WTC11 (cell line): ENCODE results near the gene TSPAN31. TPM values are rescaled to one million over a fixed set of nuclear protein-coding genes. Genes with fewer than 3 reads are reported as not detected.

Experiments
- ATAC-seq: fragments of 200-7000 bp; cut with Tn5 transposase; 2 replicates; pipeline ENCODE4 v1.10.0; 2021; ENCODE audit warnings: mild to moderate bottlenecking, moderate library complexity
- CTCF ChIA-PET: fragments of 300-600 bp; sonication (Branson Sonifier 250); formaldehyde crosslinking; loops from one replicate; lab custom pipeline; 2021; ENCODE audit warnings: antibody characterized with exemption; lab: Charles Lee
- POLR2A ChIA-PET: fragments of 350-600 bp; sonication (Branson Sonifier 250); formaldehyde crosslinking; loops from one replicate; lab custom pipeline; 2021; ENCODE audit warnings: antibody characterized with exemption; lab: Charles Lee
- DNase-seq: peaks from one replicate; pipeline ENCODE4 v3.0.0; 2021; ENCODE audit warnings: low spot score
- H3K27ac Mint-ChIP-seq: 2 replicates; pipeline ENCODE4 v1.8.0; 2021; ENCODE audit warnings: mixed read lengths
- H3K27me3 Mint-ChIP-seq: 2 replicates; pipeline ENCODE4 v1.8.0; 2021; ENCODE audit warnings: low read depth, mild to moderate bottlenecking, moderate library complexity, mixed read lengths
- H3K36me3 Mint-ChIP-seq: 2 replicates; pipeline ENCODE4 v1.8.0; 2021; ENCODE audit warnings: mixed read lengths
- H3K4me1 Mint-ChIP-seq: 2 replicates; pipeline ENCODE4 v1.8.0; 2022; ENCODE audit warnings: mixed read lengths
- H3K4me3 Mint-ChIP-seq: 2 replicates; pipeline ENCODE4 v1.8.0; 2021; ENCODE audit warnings: mild to moderate bottlenecking, moderate library complexity, mixed read lengths
- H3K9me3 Mint-ChIP-seq: 2 replicates; pipeline ENCODE4 v1.8.0; 2021; ENCODE audit warnings: mixed read lengths
- ATF1 ChIP-seq: sonication (generic); formaldehyde crosslinking; IDR thresholded peaks from 2 replicates; pipeline ENCODE4 v1.8.1; 2023; ENCODE audit warnings: mild to moderate bottlenecking, moderate library complexity, missing genetic modification reagents
- CBFB ChIP-seq: sonication (generic); formaldehyde crosslinking; IDR thresholded peaks from 2 replicates; pipeline ENCODE4 v1.8.1; 2022; ENCODE audit warnings: mild to moderate bottlenecking, low read depth, missing genetic modification reagents
- FOXP1 ChIP-seq: sonication (generic); formaldehyde crosslinking; IDR thresholded peaks from 2 replicates; pipeline ENCODE4 v1.8.0; 2022; ENCODE audit warnings: missing genetic modification reagents, mild to moderate bottlenecking, moderate library complexity, borderline replicate concordance
- JUN ChIP-seq: sonication (generic); formaldehyde crosslinking; IDR thresholded peaks from 2 replicates; pipeline ENCODE4 v1.8.0; 2023; ENCODE audit warnings: mild to moderate bottlenecking, missing genetic modification reagents
- KAT7 ChIP-seq: sonication (generic); formaldehyde crosslinking; IDR thresholded peaks from 2 replicates; pipeline ENCODE4 v1.8.1; 2023; ENCODE audit warnings: missing genetic modification reagents, mild to moderate bottlenecking, borderline replicate concordance
- MLX ChIP-seq: sonication (generic); formaldehyde crosslinking; IDR thresholded peaks from 2 replicates; pipeline ENCODE4 v1.8.1; 2023; ENCODE audit warnings: mild to moderate bottlenecking, missing genetic modification reagents, moderate library complexity
- NR1H2 ChIP-seq: sonication (generic); formaldehyde crosslinking; IDR thresholded peaks from 2 replicates; pipeline ENCODE4 v1.9.0; 2021; ENCODE audit warnings: mild to moderate bottlenecking, moderate library complexity, missing genetic modification reagents
- PRRX2 ChIP-seq: fragments of 250-450 bp; sonication (Bioruptor Pico); IDR thresholded peaks from 2 replicates; pipeline ENCODE4 v1.8.0; 2021; ENCODE audit warnings: mild to moderate bottlenecking
- SOX15 ChIP-seq: fragments of 250-450 bp; sonication (Bioruptor Pico); IDR thresholded peaks from 2 replicates; pipeline ENCODE4 v1.9.0; 2021; ENCODE audit warnings: mild to moderate bottlenecking
- SP1 ChIP-seq: sonication (generic); formaldehyde crosslinking; conservative IDR thresholded peaks from 2 replicates; pipeline ENCODE4 v1.8.1; 2022; ENCODE audit warnings: missing genetic modification reagents
- TP53 ChIP-seq: sonication (generic); formaldehyde crosslinking; IDR thresholded peaks from 2 replicates; pipeline ENCODE4 v1.8.1; 2023; ENCODE audit warnings: mild to moderate bottlenecking, missing genetic modification reagents
- ZBTB21 ChIP-seq: sonication (generic); formaldehyde crosslinking; IDR thresholded peaks from 2 replicates; pipeline ENCODE4 v1.8.1; 2023; ENCODE audit warnings: mild to moderate bottlenecking, missing genetic modification reagents, borderline replicate concordance
- ZNF121 ChIP-seq: sonication (generic); formaldehyde crosslinking; IDR thresholded peaks from 2 replicates; pipeline ENCODE4 v1.8.0; 2023; ENCODE audit warnings: missing genetic modification reagents
- ZNF138 ChIP-seq: sonication (generic); formaldehyde crosslinking; conservative IDR thresholded peaks from 2 replicates; pipeline ENCODE4 v1.8.1; 2022; ENCODE audit warnings: mild to moderate bottlenecking, moderate library complexity, missing genetic modification reagents
- ZNF232 ChIP-seq: sonication (generic); formaldehyde crosslinking; IDR thresholded peaks from 2 replicates; pipeline ENCODE4 v1.8.0; 2022; ENCODE audit warnings: mild to moderate bottlenecking, missing genetic modification reagents
- ZNF396 ChIP-seq: fragments of 250-450 bp; sonication (Bioruptor Pico); IDR thresholded peaks from 2 replicates; pipeline ENCODE4 v1.8.0; 2021; ENCODE audit warnings: mild to moderate bottlenecking, moderate library complexity, borderline replicate concordance
- ZNF416 ChIP-seq: fragments of 250-450 bp; sonication (Bioruptor Pico); IDR thresholded peaks from 2 replicates; pipeline ENCODE4 v1.9.0; 2021; ENCODE audit warnings: mild to moderate bottlenecking, inconsistent platforms
- ZNF423 ChIP-seq: fragments of 250-450 bp; sonication (Bioruptor Pico); IDR thresholded peaks from 2 replicates; pipeline ENCODE4 v2.1.2; 2022; ENCODE audit warnings: mild to moderate bottlenecking, moderate library complexity
- ZNF671 ChIP-seq: fragments of 250-450 bp; sonication (Bioruptor Pico); IDR thresholded peaks from 2 replicates; pipeline ENCODE4 v1.8.0; 2021; ENCODE audit warnings: mild to moderate bottlenecking
- total RNA-seq: library from RNA; stranded (reverse); gene quantifications from 3 replicates; pipeline ENCODE4 v1.2.3, GENCODE V29; 2021
- TF ChIP-seq, protein P1 (sequence below): sonication (generic); formaldehyde crosslinking; IDR thresholded peaks from 2 replicates; pipeline ENCODE4 v1.8.1; 2023; ENCODE audit warnings: mild to moderate bottlenecking, missing genetic modification reagents, borderline replicate concordance
- TF ChIP-seq, protein P2 (sequence below): fragments of 250-450 bp; sonication (Bioruptor Pico); IDR thresholded peaks from 2 replicates; pipeline ENCODE4 v1.8.0; 2021; ENCODE audit warnings: mild to moderate bottlenecking
- TF ChIP-seq, protein P3 (sequence below): sonication (generic); formaldehyde crosslinking; IDR thresholded peaks from 2 replicates; pipeline ENCODE4 v1.8.0; 2022; ENCODE audit warnings: mild to moderate bottlenecking, missing genetic modification reagents
- TF ChIP-seq, protein P4 (sequence below): fragments of 250-450 bp; sonication (Bioruptor Pico); IDR thresholded peaks from 2 replicates; pipeline ENCODE4 v2.1.2; 2022; ENCODE audit warnings: mild to moderate bottlenecking, moderate library complexity

TSPAN31 gene
- total RNA-seq, 1 experiment from 2014 or later, result 9.9 TPM

DNA sequence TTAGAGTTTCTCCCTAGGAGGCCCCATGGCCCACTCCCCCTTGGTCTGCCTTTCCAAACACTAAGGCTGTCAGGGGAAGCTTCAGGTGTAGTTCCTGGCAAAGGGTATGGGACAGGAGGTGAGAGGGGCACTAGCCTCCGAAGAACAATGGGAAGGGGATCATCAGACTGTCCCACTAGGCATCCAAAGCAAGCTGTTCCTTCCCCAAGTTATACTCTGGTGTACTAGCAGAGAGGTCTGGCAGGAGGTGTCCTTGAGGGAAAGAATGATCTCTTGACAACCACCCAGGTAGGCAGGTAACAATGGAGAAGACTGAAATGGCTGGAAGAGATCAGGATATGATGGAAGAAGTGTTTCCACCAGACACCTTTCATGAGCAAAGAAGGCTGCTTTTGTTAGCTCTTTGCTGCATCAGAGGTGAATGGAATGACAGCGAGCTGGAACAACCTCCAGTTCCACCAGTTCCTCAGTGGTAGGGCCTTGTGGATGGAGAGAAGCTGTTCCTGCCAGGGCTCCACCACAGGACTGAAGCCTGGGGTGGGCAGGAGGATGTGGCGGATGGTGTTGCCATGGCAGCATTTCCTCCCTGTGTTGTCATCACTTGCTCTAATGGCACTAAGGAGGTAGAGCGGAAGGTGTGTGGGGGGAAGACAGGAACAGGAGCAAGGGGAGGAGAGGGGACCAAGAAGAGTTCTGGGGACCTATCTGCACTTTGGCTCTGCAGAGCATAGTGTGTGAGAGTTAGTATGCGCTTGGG is 4.0 kb upstream of the TSPAN31 start (continued):
- TF ChIP-seq, protein P1, sequence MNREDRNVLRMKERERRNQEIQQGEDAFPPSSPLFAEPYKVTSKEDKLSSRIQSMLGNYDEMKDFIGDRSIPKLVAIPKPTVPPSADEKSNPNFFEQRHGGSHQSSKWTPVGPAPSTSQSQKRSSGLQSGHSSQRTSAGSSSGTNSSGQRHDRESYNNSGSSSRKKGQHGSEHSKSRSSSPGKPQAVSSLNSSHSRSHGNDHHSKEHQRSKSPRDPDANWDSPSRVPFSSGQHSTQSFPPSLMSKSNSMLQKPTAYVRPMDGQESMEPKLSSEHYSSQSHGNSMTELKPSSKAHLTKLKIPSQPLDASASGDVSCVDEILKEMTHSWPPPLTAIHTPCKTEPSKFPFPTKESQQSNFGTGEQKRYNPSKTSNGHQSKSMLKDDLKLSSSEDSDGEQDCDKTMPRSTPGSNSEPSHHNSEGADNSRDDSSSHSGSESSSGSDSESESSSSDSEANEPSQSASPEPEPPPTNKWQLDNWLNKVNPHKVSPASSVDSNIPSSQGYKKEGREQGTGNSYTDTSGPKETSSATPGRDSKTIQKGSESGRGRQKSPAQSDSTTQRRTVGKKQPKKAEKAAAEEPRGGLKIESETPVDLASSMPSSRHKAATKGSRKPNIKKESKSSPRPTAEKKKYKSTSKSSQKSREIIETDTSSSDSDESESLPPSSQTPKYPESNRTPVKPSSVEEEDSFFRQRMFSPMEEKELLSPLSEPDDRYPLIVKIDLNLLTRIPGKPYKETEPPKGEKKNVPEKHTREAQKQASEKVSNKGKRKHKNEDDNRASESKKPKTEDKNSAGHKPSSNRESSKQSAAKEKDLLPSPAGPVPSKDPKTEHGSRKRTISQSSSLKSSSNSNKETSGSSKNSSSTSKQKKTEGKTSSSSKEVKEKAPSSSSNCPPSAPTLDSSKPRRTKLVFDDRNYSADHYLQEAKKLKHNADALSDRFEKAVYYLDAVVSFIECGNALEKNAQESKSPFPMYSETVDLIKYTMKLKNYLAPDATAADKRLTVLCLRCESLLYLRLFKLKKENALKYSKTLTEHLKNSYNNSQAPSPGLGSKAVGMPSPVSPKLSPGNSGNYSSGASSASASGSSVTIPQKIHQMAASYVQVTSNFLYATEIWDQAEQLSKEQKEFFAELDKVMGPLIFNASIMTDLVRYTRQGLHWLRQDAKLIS (CRISPR knock-in tag), result no peak
- no peak for TF ChIP-seq ZNF423
- TF ChIP-seq, protein P2, sequence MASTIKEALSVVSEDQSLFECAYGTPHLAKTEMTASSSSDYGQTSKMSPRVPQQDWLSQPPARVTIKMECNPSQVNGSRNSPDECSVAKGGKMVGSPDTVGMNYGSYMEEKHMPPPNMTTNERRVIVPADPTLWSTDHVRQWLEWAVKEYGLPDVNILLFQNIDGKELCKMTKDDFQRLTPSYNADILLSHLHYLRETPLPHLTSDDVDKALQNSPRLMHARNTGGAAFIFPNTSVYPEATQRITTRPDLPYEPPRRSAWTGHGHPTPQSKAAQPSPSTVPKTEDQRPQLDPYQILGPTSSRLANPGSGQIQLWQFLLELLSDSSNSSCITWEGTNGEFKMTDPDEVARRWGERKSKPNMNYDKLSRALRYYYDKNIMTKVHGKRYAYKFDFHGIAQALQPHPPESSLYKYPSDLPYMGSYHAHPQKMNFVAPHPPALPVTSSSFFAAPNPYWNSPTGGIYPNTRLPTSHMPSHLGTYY (CRISPR knock-in tag), result no peak
- TF ChIP-seq ZNF232 (CRISPR knock-in tag), result no peak
- no peak for TF ChIP-seq ATF1 (CRISPR knock-in tag)
- TF ChIP-seq ZNF671, result no peak

DNA sequence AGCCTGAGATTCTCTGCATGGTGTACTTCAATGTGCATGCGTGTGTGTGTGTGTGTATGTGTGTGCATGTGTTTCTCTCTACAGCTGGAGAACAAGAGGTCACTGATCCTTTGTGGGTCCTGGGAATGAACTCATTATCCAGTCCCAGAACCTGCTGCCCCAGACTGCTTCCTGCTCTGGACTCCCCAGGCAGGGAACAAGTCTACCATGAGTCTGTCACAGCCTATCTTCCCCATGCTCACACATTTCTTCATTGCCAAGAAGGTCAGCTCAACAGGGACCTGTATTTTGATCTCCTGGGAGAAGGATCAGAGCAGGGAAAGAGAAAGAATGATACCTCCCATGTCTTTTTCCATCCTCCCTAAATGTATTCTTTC is 3.4 kb upstream of the TSPAN31 start:
- CTCF ChIA-PET, result interaction anchor here (0.8 to 4.7 kb wide), 7 partner anchors 9 to 158 kb away, joined by 3 to 31 read pairs (median 5); partner anchors contain the start of gene B4GALNT1
- no peak for ATAC-seq
- POLR2A ChIA-PET, result interaction anchor here (1.0 kb wide), 1 partner anchor 11 kb away, joined by 4 read pairs; the partner anchor contains the start of gene CDK4
- TF ChIP-seq ZNF396, result no peak
- TF ChIP-seq ZNF138 (CRISPR knock-in tag), result no peak
- TF ChIP-seq, protein P1 (CRISPR knock-in tag), result no peak
- TF ChIP-seq ZBTB21 (CRISPR knock-in tag), result no peak
- TF ChIP-seq, protein P3, sequence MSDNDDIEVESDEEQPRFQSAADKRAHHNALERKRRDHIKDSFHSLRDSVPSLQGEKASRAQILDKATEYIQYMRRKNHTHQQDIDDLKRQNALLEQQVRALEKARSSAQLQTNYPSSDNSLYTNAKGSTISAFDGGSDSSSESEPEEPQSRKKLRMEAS (CRISPR knock-in tag), result no peak
- TF ChIP-seq FOXP1 (CRISPR knock-in tag), result no peak
- TF ChIP-seq NR1H2 (CRISPR knock-in tag), result no peak
- TF ChIP-seq MLX, result no peak
- no peak for TF ChIP-seq ATF1 (CRISPR knock-in tag)
- no peak for TF ChIP-seq ZNF416 (CRISPR knock-in tag)
- TF ChIP-seq JUN (CRISPR knock-in tag), result no peak
- TF ChIP-seq ZNF121 (CRISPR knock-in tag), result no peak
- no peak for TF ChIP-seq SOX15 (CRISPR knock-in tag)
- TF ChIP-seq KAT7 (CRISPR knock-in tag), result no peak
- TF ChIP-seq TP53 (CRISPR knock-in tag), result no peak
- no peak for TF ChIP-seq CBFB
- TF ChIP-seq SP1 (CRISPR knock-in tag), result no peak
- TF ChIP-seq, protein P4, sequence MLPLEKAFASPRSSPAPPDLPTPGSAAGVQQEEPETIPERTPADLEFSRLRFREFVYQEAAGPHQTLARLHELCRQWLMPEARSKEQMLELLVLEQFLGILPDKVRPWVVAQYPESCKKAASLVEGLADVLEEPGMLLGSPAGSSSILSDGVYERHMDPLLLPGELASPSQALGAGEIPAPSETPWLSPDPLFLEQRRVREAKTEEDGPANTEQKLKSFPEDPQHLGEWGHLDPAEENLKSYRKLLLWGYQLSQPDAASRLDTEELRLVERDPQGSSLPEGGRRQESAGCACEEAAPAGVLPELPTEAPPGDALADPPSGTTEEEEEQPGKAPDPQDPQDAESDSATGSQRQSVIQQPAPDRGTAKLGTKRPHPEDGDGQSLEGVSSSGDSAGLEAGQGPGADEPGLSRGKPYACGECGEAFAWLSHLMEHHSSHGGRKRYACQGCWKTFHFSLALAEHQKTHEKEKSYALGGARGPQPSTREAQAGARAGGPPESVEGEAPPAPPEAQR (CRISPR knock-in tag), result no peak
- no peak for TF ChIP-seq PRRX2 (CRISPR knock-in tag)
- TF ChIP-seq, all 79 proteins: peak for 0
- Mint-ChIP-seq H3K27ac (no peak overlapping the region), H3K36me3 (peaks cover 6% of the 10 kb centered on the region; the same call in 1 of the 2 replicates), H3K4me1 (peaks cover 27% of the 10 kb centered on the region), H3K27me3 (peaks cover 76% of the 10 kb centered on the region), H3K4me3 (no peak overlapping the region; the same call in 1 of the 2 replicates), H3K9me3 (no peaks in the 10 kb centered on the region; the same call in 1 of the 2 replicates)
- DNase-seq, result no peak
